ENCODE results near the gene AHRR.
"Not testable (repeated sequence)": the region's sequence is repeated elsewhere in the genome, so short reads cannot be mapped to it uniquely, and the experiment has no call there.

Gene AHRR

GRCh38 chr5:369869-370236 is 48.3 kb downstream of the AHRR start:
- not testable (repeated sequence) for H3K9ac ChIP-seq (ENCODE audit: low read length in 2 of 2); H3K4me3 ChIP-seq (ENCODE audit: low read length in 2 of 2); H3K27me3 ChIP-seq (ENCODE audit: control insufficient read depth in 1 of 2, insufficient read depth in 2 of 2, low read length in 2 of 2); H3K27ac ChIP-seq (ENCODE audit: low read length); H3K36me3 ChIP-seq (ENCODE audit: control insufficient read depth in 2 of 2, insufficient read depth in 2 of 2, low read length in 2 of 2); H3K9me3 ChIP-seq (ENCODE audit: control insufficient read depth in 2 of 2, low read length in 2 of 2)
- peaks cover 11% of the 10 kb centered on the region for H3K4me1 ChIP-seq (ENCODE audit: control insufficient read depth, insufficient read depth, low read length)

DNA sequence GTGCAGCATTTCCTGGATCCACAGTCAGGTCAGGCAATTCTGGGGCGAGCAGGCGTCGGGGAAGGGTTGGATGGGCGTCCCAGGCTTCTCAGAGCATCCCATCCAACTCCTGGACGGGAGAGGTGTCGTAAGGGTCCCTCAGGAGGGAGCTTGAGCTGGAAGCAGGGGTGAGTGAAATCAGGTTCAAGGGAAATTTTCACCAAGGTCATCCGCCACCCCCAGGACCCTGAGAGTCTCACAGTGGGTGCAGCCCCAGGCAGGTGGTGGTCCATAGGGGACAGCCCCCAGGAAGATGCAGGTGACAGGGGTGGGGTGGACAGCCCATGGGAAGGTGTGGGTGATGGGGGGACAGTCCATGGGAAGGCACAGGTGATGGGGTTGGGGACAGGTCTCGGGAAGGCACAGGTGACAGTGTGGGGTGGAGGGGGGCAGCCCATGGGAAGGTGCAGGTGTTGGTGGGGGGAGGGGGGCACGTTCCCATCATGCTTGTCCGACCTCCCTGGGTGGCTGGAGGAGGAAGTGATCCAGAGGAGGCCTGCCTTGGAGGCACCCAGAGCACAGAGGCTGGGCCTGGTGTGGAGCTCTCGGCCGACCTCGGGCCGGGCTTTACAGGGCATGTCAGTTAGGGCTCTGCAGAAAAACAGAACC is 48.9 kb downstream of the AHRR start:
- Histone ChIP-seq H3K9ac (ENCODE audit: low read length in 2 of 2) (no peak overlapping the region), H3K27me3 (ENCODE audit: control insufficient read depth in 1 of 2, insufficient read depth in 2 of 2, low read length in 2 of 2) (peaks cover 6 to 10% of the 10 kb centered on the region in 2 donors), H3K4me3 (ENCODE audit: low read length in 2 of 2) (no peak overlapping the region), H3K4me1 (ENCODE audit: control insufficient read depth, insufficient read depth, low read length) (peaks cover 11% of the 10 kb centered on the region), H3K36me3 (ENCODE audit: control insufficient read depth in 2 of 2, insufficient read depth in 2 of 2, low read length in 2 of 2) (no peaks in the 10 kb centered on the region), H3K27ac (ENCODE audit: low read length) (no peak overlapping the region), H3K9me3 (ENCODE audit: control insufficient read depth in 2 of 2, low read length in 2 of 2) (peaks cover 0 to 7% of the 10 kb centered on the region in 2 donors)

- Histone ChIP-seq H3K27ac (ENCODE audit: low read length) (no peak overlapping the region), H3K4me1 (ENCODE audit: control insufficient read depth, insufficient read depth, low read length) (peaks cover 11% of the 10 kb centered on the region), H3K36me3 (ENCODE audit: control insufficient read depth in 2 of 2, insufficient read depth in 2 of 2, low read length in 2 of 2) (no peaks in the 10 kb centered on the region), H3K4me3 (ENCODE audit: low read length in 2 of 2) (no peak overlapping the region), H3K9ac (ENCODE audit: low read length in 2 of 2) (no peak overlapping the region), H3K9me3 (ENCODE audit: control insufficient read depth in 2 of 2, low read length in 2 of 2) (peaks cover 0 to 3% of the 10 kb centered on the region in 2 donors), H3K27me3 (ENCODE audit: control insufficient read depth in 1 of 2, insufficient read depth in 2 of 2, low read length in 2 of 2) (peaks cover 6 to 10% of the 10 kb centered on the region in 2 donors)
These were observed 49.7 kb downstream of the AHRR start for GRCh38 chr5:370959-371810.

DNA sequence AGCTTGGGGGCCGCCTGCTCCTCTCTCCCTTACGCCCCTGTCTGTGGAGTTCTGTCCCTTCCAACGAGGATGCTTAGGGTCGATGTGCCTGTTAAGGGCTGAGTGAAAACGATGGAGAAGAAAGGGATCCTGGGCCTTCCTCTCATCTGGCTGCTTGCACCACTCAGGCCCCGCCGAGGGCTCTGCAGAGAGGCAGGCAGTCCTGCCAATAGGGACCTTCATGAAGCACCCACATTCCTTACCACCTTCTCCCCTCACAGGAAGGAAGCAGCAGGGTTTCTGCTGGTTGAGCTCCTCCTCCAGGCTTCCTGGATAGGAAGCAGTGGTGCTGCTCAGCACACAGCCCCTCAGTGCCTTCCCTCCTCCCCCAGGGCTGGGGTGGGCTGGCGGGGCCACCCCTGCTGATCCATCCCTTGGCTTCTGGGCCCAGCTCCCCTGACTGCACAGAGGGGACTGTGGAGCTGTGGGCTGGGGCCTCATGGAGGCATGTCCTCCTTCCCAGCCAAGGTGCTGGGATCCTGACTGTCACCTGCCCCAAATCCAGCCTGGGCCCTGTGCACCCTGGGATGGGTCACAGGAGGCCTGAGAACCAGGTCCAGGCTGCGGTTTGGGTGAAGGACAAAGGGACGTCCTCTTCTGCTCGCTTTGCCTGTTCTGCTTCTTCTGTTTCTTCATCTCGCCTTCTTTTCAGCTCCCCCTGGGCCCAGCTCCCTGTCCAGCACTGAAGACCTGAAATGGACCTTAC is 50.5 kb downstream of the AHRR start:
- no peak overlapping the region for H3K27ac ChIP-seq (ENCODE audit: low read length)
- H3K9me3 ChIP-seq (ENCODE audit: control insufficient read depth in 2 of 2, low read length in 2 of 2) = no peaks in the 10 kb centered on the region
- peaks cover 6 to 10% of the 10 kb centered on the region in 2 donors for H3K27me3 ChIP-seq (ENCODE audit: control insufficient read depth in 1 of 2, insufficient read depth in 2 of 2, low read length in 2 of 2)
- H3K4me3 ChIP-seq (ENCODE audit: low read length in 2 of 2) = no peak overlapping the region
- no peak overlapping the region for H3K9ac ChIP-seq (ENCODE audit: low read length in 2 of 2)
- H3K4me1 ChIP-seq (ENCODE audit: control insufficient read depth, insufficient read depth, low read length) = peaks cover 11% of the 10 kb centered on the region
- no peaks in the 10 kb centered on the region for H3K36me3 ChIP-seq (ENCODE audit: control insufficient read depth in 2 of 2, insufficient read depth in 2 of 2, low read length in 2 of 2)

DNA sequence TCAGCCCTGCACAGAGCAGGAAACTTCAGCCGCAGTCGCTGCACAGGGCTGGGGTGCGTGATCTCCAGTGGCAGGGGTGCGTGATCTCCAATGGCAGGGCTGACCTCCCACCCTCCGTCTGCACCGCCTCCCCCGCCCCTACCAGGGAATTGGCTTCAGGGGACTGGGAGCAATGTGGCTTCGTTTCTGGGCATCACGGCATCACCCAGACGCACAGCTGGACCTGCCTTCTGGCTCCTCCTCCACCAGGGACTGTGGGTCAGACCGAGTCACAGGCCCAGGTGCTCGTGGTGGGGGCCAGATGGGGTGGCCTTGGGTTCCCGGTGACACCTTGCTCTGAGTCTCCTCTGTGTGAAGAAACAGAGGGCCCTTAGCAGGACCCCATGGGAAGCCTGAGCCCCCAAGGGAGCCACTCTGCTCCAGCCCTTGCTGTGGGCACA is 51.1 kb downstream of the AHRR start:
- Histone ChIP-seq H3K4me3 (ENCODE audit: low read length in 2 of 2) (no peak overlapping the region), H3K9ac (ENCODE audit: low read length in 2 of 2) (no peak overlapping the region), H3K4me1 (ENCODE audit: control insufficient read depth, insufficient read depth, low read length) (peaks cover 11% of the 10 kb centered on the region), H3K27ac (ENCODE audit: low read length) (no peak overlapping the region), H3K9me3 (ENCODE audit: control insufficient read depth in 2 of 2, low read length in 2 of 2) (no peaks in the 10 kb centered on the region), H3K36me3 (ENCODE audit: control insufficient read depth in 2 of 2, insufficient read depth in 2 of 2, low read length in 2 of 2) (no peaks in the 10 kb centered on the region), H3K27me3 (ENCODE audit: control insufficient read depth in 1 of 2, insufficient read depth in 2 of 2, low read length in 2 of 2) (peaks cover 6 to 10% of the 10 kb centered on the region in 2 donors)

- H3K9ac ChIP-seq (ENCODE audit: low read length in 2 of 2) = no peak overlapping the region
These were observed 51.6 kb downstream of the AHRR start for GRCh38 chr5:372996-373709.

GRCh38 chr5:373710-374602 is 52.4 kb downstream of the AHRR start:
- Histone ChIP-seq H3K9me3 (ENCODE audit: control insufficient read depth in 2 of 2, low read length in 2 of 2) (no peaks in the 10 kb centered on the region), H3K27ac (ENCODE audit: low read length) (no peak overlapping the region), H3K27me3 (ENCODE audit: control insufficient read depth in 1 of 2, insufficient read depth in 2 of 2, low read length in 2 of 2) (peaks cover 6 to 10% of the 10 kb centered on the region in 2 donors), H3K9ac (ENCODE audit: low read length in 2 of 2) (no peak overlapping the region), H3K4me3 (ENCODE audit: low read length in 2 of 2) (peak overlapping the region in 1 of 2 donors; percentile 57), H3K4me1 (ENCODE audit: control insufficient read depth, insufficient read depth, low read length) (peaks cover 11% of the 10 kb centered on the region), H3K36me3 (ENCODE audit: control insufficient read depth in 2 of 2, insufficient read depth in 2 of 2, low read length in 2 of 2) (no peaks in the 10 kb centered on the region)

More at GRCh38 chr5:372996-373709, 51.6 kb downstream of the AHRR start:
- peaks cover 6 to 10% of the 10 kb centered on the region in 2 donors for H3K27me3 ChIP-seq (ENCODE audit: control insufficient read depth in 1 of 2, insufficient read depth in 2 of 2, low read length in 2 of 2)
- H3K9me3 ChIP-seq (ENCODE audit: control insufficient read depth in 2 of 2, low read length in 2 of 2) = no peaks in the 10 kb centered on the region
- no peaks in the 10 kb centered on the region for H3K36me3 ChIP-seq (ENCODE audit: control insufficient read depth in 2 of 2, insufficient read depth in 2 of 2, low read length in 2 of 2)
- peaks cover 11% of the 10 kb centered on the region for H3K4me1 ChIP-seq (ENCODE audit: control insufficient read depth, insufficient read depth, low read length)
- no peak overlapping the region for H3K27ac ChIP-seq (ENCODE audit: low read length)
- no peak overlapping the region for H3K4me3 ChIP-seq (ENCODE audit: low read length in 2 of 2)

GRCh38 chr5:374631-375335 is 53.3 kb downstream of the AHRR start:
- H3K9me3 ChIP-seq (ENCODE audit: control insufficient read depth in 2 of 2, low read length in 2 of 2) = no peaks in the 10 kb centered on the region
- H3K4me1 ChIP-seq (ENCODE audit: control insufficient read depth, insufficient read depth, low read length) = peaks cover 11% of the 10 kb centered on the region
- no peak overlapping the region for H3K27ac ChIP-seq (ENCODE audit: low read length)
- H3K27me3 ChIP-seq (ENCODE audit: control insufficient read depth in 1 of 2, insufficient read depth in 2 of 2, low read length in 2 of 2) = peaks cover 6 to 10% of the 10 kb centered on the region in 2 donors
- H3K4me3 ChIP-seq (ENCODE audit: low read length in 2 of 2) = no peak overlapping the region
- H3K36me3 ChIP-seq (ENCODE audit: control insufficient read depth in 2 of 2, insufficient read depth in 2 of 2, low read length in 2 of 2) = no peaks in the 10 kb centered on the region
- no peak overlapping the region for H3K9ac ChIP-seq (ENCODE audit: low read length in 2 of 2)

- Histone ChIP-seq H3K27me3 (ENCODE audit: control insufficient read depth in 1 of 2, insufficient read depth in 2 of 2, low read length in 2 of 2) (peaks cover 6 to 10% of the 10 kb centered on the region in 2 donors), H3K4me1 (ENCODE audit: control insufficient read depth, insufficient read depth, low read length) (peaks cover 11% of the 10 kb centered on the region), H3K27ac (ENCODE audit: low read length) (no peak overlapping the region), H3K9ac (ENCODE audit: low read length in 2 of 2) (no peak overlapping the region), H3K4me3 (ENCODE audit: low read length in 2 of 2) (no peak overlapping the region), H3K36me3 (ENCODE audit: control insufficient read depth in 2 of 2, insufficient read depth in 2 of 2, low read length in 2 of 2) (no peaks in the 10 kb centered on the region), H3K9me3 (ENCODE audit: control insufficient read depth in 2 of 2, low read length in 2 of 2) (no peaks in the 10 kb centered on the region)
These were observed 53.9 kb downstream of the AHRR start for GRCh38 chr5:375336-375920.

Measured in stomach smooth muscle (tissue), 2 donors.